KG1 (cell line): Measurements from ENCODE around the gene MAPK8IP3.

ENCODE experiments used
- DNase-seq: peaks from one replicate; lab custom pipeline; 2025; lab: John Stamatoyannopoulos, UW

The MAPK8IP3 gene

DNA sequence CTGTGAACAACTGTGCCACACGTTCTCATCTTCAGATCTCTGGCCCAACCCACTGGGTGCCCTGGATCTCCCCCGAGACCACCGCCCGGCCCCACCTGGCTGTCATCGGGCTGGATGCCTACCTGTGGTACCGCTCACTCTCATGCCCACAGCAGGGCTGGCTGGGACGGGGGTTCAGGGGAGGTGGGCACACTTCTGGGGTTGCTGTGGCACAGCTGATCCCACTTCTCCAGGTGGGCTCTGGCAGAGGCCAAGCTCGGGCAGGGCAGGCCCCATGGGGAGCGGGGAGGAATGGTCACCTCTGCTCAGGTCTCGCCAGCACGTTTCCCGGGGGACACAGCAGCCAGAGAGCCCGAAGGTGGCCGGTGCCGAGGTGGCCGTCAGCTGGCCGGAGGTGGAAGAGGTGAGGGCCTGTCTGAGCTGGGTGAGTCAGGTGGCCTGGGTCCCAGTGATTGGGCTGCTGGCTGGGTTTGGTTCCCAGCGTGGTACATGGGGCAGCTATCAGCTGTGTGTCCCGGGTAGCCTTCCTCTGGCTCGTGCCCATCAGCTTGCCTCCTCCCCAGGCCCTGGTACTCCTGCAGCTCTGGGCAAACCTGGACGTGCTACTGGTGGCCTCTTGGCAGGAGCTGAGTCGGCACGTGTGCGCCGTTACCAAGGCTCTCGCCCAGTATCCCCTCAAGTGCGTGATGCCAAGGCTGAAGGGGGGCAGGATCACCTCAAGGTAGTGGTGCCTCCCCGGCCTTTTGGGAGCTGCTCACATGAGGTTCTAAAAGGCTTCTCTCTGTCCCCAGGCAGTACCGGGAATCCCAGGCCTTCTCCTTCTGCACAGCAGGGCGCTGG lies 69.2 kb downstream of the MAPK8IP3 start:
- DNase-seq, result no peak

DNA sequence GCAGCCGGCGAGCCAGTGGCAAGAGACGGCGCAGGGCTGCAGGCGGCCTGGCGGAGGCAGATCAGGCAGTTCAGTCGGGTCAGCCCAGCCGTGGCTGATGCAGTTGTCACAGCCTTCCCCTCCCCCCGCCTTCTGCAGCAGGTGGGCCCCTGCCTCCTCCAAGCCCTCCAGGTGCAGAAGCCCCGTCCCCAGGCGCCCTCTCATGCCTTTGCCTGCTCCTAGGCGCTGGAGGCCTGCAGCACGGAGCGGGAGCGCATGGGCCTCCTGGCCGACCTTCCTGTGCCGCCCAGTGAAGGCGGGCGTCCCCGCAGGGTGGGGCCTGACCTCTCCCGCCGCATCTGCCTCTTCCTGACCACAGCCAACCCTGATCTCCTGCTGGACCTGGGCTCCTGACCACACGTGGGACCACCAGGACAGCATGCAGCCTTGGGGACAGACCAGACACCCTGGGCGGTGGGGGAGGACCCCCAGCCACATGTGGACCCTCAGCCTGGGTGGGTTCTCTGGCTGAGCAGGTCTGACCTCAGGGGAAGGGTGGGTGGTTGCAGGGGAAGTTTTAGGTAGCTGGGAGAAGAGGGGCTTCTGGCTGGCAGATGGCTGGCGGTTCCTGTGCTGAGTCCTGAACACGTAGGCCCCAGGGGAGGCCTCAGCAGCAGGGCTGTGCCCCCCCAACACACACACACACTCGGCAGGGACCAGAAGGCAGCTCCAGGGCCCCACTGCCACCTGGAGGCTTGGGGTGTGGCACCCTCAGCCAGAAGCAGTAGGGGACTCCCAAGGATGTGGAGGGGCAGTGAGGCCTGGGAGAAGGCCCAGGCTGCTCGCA lies 70.1 kb downstream of the MAPK8IP3 start:
- no peak for DNase-seq

DNA sequence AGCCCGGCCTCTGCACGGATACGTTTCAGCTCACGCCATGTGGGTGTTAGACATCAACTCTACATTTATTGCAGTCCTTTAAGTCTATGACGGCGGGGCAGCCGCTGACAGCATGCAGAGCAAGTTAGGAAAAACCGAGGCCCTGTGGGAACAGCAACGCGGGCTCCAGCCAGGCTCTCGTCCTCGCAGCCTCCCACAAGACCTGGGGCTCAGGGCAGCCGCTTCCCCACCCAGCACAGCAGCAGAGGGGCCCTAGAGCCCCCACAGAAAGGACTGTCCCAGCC lies 70.6 kb downstream of the MAPK8IP3 start:
- no peak for DNase-seq

DNA sequence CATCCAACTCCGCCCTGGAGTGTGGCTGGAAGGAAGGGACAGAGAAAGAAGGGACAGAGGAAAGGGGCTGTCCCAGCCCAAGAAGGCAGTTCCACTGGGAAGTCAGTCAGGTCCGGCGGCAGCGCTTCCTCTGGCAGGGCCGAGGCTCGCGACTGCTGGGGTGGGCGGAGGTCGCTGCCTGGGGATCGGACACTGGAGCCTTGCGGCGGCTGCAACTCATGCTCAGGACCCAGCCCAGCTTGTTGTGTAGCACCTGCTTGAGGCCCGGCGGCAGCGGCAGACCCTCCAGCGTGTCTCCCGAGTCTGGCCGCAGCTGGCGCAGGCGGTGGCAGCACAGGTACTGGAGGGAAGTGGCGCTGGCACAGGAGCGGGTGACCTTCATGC lies 71.0 kb downstream of the MAPK8IP3 start:
- no peak for DNase-seq

DNA sequence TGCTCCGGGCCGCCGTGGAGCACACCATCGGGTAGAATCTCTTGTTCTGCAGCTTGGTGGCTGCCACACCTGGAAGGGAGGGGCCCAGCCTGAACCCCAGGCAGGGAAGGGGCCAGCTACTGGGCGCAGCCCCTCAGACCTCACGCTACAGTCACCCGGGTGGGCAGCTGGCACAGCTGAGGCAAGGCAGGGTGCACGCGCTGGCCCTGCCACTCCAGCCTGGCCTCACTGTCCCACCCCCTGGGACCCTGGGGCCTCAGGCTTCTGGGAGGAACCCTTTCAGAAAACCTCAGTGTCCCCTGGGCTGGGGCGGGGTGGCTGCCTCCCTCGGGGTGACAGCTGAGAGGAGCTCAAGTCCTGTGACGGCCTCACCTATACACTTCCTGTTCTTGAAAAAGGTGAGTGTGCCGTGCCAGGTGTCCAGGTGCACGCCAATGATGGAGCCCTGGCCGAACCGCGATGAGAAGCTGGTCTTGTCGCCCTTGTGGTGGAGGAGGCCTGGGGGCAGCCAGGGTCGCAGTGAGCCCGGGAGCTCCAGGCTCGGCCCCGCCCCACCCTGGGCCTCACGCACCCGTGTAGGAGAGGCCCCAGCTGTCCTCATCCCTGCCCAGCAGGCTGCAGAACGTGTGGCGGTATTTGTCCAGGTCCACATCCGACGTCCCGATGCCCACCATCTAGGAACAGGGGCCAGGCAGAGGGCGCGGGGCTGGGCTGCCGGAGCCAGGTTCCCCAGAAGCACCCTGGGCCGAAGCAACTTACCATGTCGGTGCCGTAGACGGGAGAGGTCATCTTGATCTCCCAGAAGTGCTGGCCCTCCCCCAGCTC lies 71.6 kb downstream of the MAPK8IP3 start:
- no peak for DNase-seq

DNA sequence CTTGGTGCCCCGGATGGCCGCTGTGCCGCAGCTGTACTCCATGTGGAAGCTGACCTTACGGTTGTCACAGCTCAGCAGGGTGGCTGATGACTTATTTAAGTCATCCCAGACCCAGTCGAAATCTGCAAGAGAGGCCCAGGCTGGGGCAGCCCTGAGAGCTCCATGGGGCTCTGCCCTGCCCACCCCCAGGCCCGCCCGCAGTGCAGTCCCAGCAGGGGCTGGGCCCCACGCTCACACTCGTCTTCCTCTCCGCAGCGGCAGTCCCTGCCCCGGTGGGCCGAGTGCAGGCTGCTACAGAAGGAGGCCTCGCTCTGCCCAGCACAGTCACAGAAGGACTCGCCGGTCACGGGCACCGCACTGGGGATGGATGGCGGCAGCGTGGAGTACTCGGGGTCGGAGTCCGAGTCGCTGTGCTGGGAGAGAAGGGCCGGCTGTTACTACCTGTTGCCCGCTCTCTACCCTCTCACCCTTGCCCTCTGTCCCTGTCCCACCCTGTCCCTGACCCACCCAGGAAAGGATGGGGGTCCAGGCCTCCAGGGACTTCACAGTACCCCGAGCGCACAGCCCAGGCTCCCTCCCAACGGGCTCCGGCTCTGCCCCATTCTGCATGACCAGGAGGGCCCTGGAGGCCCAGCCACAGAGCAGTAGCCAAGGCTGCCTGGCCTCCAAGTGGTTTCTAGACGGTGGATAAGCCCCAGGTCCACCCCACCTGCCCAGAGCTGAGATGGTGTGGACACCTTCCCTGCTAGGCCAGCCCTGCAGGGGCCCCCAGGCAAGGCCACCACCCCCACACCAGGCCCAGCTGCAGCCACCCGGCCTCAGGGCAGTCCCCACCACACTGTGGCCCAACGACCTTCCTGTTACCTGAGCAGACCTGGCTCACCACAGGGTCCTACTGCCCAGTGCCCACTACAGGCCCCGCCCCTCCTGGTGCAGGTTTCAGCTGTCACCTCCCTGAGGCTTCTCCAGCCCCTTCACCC lies 72.5 kb downstream of the MAPK8IP3 start:
- DNase-seq, result no peak

DNA sequence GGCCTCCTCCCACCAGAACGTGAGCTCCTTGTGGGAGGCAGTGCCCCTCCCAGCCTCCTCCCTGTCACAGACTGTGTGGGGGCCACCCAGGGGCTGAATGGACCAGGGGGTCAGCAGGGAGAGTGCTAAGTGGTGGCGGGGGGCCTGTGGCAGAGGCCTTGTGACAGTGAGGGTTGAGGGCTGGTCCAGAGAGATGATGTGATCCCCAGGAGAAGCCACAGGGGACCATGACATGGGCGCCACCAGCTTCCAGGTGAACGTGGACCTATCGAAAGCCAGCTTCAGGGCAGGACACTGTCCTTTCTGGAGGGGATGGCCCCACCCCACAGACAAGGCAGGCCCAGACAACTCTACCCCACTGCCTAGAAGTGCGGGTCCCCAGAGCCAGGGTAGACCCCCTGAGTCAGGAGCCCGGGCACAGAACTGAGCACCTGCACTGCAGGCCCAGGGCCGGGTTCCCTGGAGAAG lies 73.3 kb downstream of the MAPK8IP3 start:
- no peak for DNase-seq

DNA sequence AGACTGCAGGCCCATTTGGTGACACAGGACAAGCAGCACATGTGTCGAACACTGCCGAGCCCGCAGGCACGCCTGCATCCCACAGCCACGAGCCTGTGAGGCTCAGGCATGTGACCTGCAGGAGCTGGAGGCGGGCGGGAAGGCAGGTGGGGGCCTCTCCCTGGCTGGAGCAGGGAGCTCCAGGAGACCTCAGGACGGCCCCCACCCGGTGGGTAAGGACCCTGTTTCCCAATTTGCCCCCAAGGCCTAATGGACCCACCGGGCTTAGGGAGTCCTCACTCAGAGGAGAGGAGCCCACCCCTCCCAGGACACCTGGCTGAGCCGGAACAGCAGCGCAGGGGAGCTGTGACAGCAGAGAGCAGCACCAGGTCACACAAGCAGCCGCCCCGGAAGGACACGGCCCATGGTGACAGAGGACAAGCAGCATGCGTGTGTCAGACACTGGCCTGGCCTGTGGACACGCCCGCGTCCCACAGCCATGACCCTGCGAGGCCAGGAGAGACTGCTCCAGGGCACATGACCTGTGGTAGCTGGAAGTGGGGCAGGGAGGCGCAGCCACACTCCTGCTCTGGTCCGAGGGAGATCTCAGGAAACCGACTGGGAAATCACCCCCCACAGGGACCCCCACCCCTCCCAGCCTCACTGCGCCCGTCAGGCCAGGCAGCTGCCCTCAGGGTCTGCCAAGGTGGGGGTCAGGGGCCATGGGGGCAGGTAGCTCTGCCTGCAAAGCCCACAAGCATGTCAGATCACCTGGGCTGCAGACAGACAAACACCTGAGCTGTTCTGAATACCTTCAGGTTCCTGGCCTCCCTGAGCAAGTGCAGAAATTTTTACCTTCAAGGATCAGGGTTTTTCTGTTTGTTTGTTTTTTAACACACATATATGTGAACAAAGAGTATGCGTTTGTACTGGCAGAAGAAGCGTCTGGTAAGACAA lies 74.0 kb downstream of the MAPK8IP3 start:
- no peak for DNase-seq

DNA sequence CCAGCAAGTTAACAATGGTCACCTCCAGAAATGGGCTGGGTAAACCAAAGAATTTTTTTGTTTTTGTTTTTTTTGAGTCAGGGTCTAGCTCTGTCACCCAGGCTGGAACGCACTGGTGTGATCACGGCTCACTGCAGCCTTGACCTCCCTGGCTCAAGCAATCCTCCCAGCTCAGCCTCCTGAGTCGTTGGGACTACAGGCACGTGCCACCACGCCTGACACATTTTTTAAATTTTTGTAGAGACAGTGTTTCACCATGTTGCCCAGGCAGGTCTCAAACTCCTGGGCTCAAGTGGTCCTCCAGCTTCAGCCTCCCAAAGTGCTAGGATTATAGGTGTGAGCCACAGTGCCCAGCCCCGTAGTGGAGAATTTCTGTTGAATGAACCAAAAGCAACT lies 74.7 kb downstream of the MAPK8IP3 start:
- no peak for DNase-seq

DNA sequence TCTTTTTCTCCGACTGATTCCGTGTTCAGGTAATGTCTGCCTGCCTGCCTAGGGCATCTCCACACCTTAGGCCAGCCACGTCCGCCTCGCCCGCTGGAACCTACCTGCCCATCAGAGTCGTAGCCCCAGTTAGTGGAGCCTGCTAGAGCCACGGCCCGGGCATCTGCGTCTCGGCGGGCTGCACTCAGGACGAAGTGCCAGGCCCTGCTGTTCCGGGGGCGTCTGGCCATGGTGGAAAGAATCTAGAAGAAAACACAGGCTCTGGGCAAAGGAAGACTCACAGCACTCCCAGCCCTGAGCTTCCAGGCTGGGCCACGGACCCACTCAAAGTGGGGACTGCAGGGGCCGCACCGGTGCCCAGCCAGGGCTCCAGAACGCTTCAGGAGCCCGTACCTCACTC lies 75.3 kb downstream of the MAPK8IP3 start:
- DNase-seq, result no peak

DNA sequence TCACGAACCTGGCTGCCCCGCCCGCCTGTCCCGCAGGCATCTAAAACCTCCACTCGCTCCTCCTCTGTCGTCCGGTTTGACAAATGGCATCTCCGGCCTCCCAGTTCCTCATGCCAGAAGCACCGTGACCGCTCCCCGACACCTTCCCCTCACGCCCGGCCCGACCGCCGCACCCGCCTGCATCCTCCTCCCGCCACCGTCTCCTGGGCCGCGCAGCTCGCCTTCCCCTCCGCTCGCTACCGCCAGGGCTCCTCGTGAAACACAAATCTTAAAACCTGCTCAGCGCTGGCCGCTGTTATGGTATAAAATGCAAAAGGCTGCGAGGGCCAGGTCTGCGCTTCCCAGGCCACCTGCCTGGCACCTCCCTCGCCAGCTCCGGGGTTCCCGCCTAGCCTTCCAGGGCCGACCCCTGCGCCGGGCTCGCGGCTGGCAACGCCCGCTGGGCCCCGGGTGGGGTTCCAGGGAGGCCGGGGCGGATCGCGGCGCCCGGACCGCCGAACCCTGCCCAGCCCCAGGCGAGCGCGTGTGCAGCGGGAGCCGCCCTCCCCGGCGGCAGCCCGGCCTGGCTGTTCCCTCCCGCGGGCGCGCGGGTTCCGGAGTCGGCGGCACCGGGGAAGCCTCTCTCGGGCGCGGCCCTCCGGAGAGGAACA lies 75.9 kb downstream of the MAPK8IP3 start:
- no peak for DNase-seq

DNA sequence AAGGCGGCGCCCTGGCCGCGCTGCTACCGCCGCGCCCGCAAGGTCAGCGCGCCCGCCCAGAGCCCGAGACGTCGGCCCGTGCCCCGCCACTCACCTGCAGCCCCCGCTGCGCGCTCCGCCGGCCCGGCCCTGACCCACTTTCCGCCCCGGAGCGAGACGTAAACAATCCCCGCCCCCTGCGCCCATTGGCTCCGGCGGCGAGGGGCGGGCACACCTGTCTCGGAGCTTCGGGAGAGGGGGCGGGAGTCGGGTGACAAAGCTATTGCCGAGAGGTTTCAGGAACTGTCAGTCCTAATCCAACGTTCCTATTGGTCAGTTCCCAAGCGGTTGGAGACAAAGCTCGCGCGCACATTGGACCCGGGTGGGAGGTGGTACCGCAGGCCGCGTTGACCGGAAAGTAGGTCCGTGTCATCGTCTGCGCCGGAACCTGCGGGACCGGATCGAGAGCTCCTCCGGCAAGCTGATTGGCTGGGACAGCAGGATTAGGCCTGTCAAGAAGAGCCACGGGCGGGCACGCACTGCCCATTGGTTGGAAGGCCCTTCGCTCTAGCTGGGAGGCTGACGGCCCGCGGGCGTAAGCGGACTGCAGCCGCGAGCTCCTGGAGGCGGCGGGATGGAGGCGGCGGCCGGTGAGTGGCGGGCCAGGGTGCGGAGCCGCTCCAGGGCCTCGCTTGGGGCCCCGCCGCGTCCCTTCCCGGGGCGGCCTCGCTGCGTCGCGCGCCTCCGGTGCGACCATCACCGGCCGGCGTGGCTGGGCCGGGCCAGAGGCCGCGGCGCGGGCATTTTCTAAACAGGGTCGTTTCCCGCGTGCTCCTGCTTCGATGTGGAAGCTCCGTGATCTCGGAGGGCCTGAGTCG lies 76.6 kb downstream of the MAPK8IP3 start, which contains the start of the genes NUBP2 and SPSB3:
Gene NUBP2 (plus strand): TSS at position 553 of the 857 bp plus-strand sequence. CDS start 61 bp downstream, at position 614.
Gene SPSB3 (minus strand): TSS at position 164 of the 857 bp plus-strand sequence. CDS start 1,088 bp downstream, outside the sequence.
- DNase-seq, result peak; percentile 99

DNA sequence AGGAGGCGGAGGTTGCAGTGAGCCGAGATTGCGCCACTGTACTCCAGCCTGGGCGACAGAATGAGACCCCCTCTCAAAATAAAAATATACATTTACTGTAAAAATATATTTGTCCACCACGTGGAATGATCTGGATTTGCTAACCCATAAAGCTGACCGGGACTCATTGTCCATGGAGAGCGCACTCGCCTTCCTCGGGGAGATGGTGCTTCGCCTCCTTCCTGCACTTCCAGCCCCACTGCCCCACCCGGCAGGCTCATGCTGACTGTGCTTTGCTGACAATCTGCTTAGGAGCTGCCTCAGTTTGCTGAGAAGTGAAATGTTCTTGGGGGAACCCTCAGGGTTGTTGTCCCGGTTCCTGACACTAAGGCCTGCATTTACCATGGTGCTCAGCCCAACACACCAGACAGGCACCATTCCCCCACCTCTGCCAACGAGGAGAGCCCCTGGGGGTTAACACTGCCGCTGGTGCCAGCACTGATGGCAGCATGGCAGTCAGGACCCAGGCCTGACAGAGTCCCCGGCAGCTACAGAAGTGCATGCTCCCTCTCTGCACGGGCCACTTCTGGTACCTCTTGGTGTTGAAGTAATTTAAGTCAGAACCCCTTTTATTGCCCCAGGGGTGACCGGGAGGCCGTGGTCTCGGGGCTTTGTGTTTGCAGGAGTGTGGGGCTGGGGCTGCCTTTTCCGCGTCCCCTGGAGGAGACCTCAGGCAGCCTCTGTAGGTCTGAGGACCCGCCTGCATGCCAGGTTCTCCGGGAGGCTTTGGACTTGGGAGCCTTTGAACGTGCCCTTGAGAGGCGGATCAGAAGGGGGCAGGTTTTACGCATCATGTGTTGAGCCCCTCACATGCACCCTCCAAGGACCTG lies 79.2 kb downstream of the MAPK8IP3 start:
- DNase-seq, result no peak

DNA sequence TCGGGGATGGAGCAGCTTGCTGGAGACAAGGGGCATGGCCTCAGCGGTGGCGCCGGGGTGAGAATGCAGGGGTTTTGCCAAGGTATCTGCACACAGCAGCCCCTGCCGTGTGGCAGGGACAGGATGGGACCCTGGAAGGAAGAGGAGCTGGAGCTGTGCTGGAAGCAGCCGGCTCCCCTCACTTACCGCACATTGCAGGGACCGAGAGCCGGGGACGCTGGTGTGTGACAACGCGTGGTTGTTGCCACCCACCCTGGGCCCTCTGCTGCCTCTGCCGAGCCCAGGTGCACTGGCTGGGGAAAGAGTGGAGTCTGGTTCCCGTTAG lies 79.8 kb downstream of the MAPK8IP3 start:
- no peak for DNase-seq

DNA sequence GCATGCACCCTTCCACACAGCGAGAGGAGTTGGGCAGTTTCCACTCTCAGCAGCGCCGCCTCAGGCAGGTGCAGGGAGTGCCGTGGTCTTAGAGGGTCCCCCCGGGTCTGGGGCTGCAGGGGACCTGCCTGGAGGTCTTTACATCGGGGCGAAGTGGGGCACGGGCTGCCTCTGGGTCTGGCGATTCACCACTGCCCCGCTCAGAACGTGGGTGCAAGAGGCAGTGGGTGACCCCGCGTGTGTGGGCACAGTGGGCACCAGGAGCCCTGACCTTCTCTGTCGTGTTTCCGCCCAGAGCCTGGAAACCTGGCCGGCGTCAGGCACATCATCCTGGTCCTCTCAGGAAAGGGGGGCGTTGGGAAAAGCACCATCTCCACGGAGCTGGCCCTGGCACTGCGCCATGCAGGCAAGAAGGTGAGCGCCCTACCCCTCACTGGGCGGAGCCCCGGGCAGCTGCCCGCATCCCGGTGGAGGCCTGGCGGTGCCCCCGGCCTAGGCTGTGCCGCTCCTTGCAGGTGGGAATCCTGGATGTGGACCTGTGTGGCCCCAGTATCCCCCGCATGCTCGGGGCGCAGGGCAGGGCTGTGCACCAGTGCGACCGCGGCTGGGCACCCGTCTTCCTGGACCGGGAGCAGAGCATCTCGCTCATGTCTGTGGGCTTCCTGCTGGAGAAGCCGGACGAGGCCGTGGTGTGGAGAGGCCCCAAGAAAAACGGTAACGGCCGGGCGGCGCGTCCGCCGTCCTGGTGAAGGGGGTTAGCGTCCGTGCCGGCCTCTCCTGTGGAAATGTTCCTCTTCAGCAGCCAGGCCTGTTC lies 80.5 kb downstream of the MAPK8IP3 start:
- no peak for DNase-seq

DNA sequence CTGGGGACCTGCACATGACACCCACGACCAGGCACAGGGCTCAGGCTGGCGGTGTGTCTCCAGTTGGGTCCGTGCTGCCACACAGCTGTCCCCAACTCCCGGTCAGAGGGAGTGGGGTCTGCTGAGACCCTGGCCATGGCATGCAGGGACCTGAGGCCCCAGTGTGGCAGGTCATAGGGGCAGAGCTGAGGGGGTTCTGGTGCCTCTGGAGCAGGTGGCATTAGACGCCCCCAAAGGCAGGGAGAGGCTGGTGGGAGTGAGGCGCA lies 81.0 kb downstream of the MAPK8IP3 start:
- no peak for DNase-seq
